Stimulated activated CD8-positive, alpha-beta memory T cell treated with anti-CD3 and anti-CD28 coated beads, Interleukin-4, amount 100 ng/mL, for 48 hours (primary cell): Measurements from ENCODE around the gene ZNRF1.

Source experiments
- DNase-seq: peaks from one replicate; pipeline ENCODE4 v3.0.0-alpha.2; 2020

ZNRF1 gene

DNA sequence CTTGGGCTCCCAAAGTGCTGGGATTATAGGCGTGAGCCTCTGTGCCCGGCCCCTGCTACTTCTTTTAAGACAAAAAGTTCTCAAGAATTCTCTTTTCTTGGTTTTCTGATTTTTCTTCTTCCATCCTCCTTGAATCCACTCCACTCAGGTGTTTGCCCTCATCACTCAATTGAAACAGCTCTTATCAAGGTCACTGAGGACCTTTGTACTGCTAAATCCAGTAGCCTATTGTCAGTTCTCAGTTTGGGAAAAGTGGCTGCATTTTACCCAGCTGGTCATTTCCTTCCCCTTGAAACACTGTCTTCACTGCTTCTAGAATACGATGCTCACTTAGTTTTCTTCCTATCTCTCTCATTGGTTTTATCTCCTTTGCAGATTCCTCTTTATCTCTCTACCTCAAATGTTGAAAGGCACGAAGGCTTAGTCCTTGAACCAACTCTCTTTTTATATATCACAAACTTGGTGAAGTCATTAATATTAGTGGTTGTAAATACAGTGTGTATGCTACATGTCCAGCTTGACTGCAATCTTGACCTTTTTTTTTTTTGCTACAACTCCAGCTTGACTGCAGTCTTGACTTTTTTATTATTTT, 29.8 kb downstream of the ZNRF1 start:
- DNase-seq, result no peak

DNA sequence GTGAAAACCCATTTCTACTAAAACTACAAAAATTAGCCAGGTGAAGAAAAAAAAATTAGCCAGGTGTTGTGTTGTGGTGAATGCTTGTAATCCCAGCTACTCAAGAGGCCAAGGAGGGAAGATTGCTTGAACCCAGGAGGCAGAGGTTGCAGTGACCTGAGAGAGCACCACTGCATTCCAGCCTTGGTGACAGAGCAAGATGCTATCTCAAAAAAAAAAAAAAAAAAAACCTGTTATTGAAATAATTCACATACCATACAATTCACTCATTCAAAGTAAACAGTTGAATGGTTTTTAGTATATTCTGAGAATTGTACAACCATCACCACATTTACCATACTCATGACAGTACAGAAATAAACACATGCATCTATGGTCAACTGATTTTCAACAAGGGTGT, 31.0 kb downstream of the ZNRF1 start:
- DNase-seq, result no peak

DNA sequence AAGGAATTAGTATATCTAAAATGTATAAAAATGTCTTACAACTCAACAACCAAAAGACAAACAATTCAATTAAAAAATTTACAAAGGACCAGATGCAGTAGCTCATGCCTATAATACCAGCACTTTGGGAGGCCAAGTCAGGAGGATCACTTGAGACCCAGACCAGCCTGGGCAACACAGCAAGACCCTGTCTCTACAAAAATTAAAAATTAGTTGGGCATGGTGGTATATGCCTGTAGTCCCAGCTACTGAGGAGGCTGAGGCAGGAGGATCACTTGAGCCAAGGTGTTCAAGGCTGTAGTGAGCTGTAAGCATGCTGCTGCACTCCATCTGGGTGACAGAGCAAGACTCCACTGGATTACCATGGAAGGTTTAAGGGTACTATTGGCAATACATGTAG, 33.8 kb downstream of the ZNRF1 start:
- no peak for DNase-seq

DNA sequence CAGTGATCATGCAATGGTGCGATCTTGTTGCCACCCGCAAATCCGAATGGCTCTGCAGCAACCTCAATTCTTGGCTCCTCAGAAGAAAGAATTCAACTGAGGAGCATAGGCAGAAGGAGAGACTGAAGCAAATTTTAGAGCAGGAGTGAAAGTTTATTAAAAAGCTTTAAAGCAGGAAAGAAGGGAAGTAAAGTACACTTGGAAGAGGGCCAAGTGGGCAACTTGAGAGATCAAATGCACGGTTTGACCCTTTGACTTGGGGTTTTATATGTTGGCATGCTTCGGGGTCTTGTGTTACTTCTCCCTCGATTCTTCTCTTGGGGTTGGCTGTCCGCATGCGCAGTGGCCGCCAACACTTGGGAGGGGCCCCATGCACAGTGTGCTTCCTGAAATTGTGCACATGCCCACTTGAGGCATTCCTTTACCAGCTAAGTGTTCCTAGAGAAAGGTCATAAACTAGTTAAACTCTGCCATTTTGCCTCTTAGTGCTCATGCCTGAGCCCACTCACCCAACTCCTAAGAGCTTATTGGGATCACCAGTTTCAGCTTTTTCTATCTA, 36.7 kb downstream of the ZNRF1 start:
- DNase-seq, result no peak

DNA sequence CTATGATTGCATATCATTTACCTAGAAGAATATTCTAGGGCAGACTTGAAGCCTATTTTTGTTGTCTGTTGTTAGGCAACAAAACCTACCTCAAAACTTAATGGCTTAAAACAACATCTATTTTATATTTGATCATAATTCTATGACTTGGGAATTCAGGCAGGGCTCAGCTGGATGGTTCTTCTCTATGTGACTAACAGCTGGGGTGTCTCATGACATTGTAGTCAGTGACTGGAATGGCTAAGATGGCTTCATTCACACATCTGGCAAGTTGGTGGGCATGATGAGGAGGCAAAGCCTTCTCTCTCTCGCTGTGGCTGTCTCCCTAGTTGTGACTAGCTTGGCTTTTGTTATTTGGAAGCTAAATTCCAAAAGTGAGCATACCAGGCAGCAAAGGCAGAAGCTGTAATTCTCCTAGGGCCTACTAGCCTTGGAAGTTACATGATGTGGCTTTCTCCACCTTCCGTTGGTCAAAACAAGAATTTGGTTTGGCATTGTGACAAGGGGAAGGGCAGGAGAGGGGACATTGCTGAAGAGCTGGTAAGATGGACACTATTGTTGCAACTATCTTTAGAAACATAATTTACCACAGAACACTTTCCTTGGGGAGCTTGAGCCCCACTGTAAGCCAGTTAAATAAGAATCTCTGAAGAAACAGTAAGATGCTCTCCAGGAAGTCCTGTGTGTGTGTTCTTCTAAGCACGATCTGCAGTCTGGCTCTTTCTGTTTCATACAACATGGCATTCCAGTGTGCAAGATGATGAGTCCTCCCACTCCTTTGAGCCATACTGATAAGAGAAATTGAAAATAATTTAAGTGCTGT, 39.4 kb downstream of the ZNRF1 start:
- no peak for DNase-seq

DNA sequence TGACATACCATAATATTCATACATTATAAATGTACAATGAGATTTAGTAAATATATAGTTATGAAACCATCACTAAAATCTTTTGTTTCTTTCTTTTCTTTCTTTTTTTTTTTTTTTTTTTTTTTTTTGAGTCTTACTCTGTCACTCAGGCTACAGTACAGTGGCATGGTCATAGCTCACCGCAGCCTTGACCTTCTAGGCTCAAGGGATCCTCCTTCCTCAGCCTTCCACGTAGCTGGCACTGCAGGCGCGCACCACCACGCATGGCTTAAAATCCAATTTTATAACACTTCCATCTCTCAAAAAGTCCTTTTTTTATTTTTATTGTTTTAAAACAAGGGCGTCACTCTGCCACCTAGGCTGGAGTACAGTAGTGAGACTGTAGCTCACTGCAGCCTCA, 41.1 kb downstream of the ZNRF1 start:
- no peak for DNase-seq

DNA sequence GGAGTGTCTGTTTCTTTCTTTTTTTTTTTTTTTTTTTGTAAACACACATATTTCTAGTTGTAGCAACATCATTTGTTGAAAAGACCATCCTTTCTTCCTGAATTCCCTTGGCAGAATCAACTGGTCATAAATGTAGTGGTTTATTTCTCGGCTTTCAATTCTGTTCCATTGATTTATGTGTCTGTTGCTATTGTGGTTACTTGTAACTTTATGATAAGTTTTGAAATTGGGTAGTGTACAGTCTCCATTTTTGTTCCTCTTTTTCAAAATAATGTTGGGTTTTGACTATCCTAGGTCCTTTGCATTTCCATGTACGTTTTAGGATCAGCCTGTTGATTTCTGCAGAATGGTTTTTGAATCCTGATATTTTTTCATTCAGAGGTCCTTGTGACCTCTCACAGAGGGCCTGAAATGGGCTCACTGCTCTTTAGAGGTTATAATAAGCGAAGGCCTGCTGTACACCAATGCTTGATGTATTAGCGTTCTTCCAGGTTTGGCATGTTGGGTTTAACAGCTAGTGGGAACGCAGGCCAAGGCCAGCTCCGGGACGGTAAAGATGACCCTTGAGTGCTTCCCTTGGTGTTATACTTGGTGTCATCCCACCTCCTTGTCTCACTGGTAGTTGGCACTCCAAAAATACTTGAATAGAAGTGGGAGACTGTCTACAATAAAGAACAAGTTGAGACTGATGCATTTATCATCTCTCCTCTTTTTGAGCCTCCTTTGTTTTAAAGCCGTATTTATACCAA, 43.8 kb downstream of the ZNRF1 start:
- no peak for DNase-seq

DNA sequence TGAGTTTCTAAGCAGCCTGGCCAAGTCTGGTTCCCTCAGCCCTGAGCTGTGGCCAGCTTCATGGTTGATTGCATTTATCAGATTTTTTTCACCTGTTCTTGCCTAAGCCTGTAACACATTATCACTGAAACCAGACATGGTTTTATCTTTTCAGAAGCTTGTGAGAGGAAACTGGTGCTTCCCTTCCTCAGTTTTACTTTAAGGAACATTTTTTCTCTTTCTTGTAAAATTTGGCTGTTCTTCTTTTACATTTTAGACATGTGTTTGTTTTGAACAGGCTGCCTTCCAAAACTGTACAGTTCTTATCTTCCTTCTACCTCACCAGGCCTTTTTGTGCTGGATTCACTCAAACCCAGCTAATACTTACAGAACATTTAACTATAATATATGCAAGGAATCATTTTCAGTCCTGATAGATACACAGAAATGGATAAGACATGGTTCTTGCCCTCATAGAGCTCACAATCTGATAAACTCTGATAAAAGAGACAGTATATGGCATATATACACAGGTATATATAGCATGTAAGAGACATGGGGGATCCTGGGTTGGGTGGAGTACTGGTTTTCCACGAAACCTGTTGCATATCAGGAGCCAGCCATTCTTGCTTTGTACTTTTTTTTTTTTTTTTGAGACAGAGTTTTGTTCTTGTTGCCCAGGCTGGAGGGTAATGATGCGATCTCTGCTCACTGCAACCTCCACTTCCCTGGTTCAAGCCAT, 44.5 kb downstream of the ZNRF1 start:
- no peak for DNase-seq

DNA sequence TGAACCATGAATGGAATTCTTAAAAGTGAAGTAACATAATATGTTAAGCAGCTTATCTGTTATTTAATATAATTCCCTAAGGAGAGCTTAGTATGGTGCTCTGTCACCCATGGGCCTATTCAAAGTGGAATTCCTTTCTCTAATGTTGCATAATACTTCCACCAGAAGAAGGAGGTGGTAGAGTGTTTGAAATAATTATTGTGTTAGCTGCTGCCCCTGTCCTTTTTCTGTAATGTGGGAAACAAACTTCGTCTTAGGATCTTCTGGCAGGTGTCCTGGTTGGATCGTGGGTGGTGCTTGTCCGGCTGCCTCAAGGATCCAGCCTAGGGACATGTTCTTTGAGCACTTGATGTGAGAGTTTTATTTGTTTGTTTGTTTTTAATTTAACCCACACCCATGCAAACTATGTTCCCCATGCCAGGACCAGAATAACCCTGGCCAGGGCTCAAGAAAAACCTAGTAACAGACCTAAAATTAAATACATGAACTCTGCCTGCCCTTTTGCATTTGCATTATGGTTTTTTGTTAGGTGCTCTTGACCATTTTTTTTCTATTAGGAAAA, 46.1 kb downstream of the ZNRF1 start:
- DNase-seq, result no peak

DNA sequence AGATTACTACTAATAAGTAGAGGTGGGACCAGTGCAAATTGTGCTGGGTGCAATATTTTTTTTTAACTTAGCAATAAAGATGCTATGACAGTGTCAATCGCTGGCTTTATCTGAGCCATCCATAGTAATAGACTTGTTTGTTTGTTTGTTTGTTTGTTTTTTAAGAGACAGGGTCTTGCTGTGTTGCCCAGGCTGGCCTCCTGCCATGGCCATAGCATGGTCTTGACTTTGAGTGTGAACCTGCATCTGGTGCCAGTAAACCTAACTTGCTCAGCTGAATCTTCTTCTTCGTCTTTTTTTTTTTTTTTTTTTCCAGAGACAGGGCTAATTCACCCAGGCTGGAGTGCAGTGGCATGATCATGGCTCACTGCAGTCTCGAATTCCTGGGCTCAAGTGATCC, 46.6 kb downstream of the ZNRF1 start:
- no peak for DNase-seq

DNA sequence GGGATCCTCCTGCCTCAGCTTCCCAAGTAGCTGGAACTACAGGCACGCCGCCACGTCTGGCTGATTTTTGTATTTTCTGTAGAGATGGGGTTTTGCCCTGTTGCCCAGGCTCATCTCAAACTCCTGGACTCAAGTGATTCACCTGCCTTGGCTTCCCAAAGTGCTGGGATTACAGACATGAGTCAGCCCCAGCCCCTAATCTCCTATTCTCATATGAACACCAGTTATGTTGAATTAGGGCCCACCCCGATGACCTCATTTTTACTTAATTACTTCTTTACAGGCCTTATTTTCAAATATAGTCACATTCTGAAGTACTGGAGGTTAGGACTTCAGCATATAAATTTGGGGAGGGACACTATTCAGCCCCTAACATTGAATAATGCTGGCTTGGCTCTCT, 49.2 kb downstream of the ZNRF1 start:
- no peak for DNase-seq

DNA sequence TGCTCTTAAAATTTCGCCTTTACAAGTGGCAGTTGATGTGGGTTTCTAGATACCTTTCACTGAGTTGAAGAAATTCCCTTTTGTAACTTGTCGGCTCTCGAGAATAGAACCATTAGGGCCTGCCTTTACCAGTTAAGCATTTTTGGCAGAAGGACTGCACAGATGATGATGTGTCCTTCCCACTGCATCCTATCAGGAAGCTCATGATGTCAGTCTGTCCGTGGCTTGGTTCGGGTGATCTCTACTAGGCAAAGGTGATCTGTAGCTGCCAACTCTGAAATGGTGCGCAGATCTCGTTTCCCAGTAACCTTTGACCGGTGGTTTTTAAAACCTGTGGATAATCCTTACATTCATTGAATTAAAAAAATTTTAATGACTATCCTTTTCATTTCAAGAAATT, 49.7 kb downstream of the ZNRF1 start:
- DNase-seq, result no peak

DNA sequence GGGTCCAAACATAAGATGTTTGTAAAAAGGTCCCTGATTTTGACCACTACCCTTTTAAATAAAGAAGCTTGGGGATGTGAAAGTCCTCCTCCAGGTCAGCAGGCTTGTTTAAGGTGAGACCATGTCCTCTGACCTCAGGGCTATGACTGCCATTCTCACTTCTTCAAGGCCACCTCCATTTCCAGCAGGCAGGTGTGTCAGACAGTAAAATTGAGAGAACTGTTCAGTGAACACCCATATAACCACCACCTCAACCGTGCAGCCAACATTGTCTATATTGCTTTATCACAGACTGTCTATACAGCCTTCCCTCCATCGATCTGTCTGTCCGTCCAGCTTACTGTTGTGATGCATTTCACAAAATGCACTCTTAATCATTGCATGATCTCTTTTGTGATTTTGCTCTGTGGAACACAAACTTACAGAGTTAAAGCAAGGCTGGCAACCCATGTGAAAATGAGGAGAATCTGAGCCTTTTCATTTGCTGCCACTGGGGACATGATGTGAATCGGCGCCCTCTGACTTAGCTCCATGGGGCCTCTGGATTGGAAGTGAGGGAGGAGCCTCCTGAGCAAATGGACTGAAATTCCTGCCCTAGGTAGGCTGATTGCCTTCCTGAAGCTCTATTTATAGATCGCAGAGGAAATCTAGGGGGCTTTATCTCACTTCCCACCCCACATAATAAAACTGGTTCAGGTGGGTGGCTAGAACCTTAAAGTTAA, 53.8 kb downstream of the ZNRF1 start:
- DNase-seq, result no peak

DNA sequence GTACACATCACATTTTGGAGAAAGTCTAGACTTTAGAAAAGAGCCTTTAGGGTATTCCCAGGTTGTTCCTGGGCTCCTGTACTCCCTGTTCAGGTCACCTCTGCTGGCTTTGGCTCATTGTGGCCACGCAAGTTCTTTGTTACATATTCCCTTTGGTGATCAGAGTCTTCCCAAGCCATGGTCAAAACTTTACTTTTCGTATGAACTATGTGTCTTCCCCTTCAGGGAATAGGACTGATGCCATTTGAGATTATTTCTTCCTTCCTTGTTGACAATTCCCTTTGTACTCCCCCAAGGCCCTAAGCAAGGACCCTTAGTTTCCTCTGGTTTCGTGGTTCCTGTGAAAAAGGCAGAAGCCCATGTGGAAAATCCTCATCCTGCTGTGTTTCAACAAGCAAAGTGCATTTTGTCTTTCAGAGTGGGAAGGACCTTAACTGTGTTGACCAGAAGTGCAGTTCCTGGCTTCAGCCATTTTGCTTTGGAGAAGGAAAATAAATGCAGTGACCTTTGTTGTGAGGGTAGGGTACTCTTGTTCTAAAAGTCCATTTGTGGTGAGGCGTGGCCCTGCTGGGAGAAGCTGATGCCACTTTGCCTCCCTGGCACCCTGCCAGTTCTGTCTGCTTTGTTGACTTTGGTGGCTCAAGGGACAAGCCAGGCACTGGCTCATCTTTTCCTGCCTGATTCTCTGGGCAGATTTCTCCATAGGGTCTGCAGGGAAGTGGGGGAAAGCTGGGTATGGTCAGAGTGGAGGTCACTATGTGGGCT, 55.1 kb downstream of the ZNRF1 start:
- DNase-seq, result no peak

DNA sequence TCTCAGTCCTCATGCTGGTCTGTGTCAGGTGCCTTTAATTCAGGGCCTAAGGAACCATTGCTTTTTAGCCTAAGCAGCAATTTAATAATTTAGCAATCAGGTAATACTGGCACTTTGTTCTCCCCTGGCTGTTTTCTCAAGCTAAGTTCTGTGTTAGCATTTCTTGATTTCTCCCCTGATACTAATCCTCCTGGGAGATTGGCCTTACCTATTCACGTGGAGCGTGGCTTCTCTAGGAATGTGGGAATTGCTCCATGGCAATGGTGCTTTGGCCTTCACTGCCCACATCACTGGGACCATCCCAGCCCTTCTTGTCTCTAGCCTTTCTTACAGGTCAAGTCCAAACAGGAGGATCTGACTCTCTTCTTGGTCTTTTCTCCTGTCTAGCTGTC, 55.7 kb downstream of the ZNRF1 start:
- DNase-seq, result no peak

DNA sequence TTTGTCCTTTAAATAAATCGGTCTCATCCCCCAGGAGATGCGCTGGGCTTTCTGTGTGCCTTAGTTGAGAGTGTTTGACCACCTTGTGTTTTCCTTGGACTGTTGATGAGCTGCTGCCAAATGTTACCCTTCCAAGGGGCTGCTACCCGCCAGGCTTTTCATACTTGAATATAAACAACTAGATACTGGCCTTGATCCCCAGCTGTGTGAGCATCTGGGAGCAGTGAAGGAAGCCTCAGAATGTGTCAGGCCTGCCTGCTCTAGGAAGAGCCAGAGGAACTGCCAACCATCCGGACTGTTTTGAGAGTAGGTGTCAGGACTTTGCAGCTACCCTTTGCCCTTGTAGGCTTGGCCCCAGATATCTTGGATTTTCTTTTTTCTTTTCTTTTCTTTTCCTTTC, 60.0 kb downstream of the ZNRF1 start:
- no peak for DNase-seq

DNA sequence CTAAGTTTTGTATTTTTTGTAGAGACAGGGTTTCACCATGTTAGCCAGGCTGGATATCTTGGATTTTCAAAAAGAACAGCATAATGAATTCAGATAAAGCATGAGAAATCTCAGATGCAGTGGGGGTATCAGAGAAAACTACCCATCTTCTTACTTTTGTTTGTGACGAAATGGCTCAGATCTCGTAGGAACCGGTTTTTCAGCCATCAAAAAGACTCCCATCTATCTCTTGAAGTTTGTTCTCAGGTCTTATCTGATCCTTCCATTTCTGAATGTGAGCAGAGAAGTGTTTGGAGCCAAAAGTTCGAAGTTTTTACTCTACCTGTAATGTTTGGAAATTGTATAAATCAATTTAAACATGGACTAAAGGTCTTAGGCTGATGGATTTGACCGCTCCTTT, 60.6 kb downstream of the ZNRF1 start:
- no peak for DNase-seq

DNA sequence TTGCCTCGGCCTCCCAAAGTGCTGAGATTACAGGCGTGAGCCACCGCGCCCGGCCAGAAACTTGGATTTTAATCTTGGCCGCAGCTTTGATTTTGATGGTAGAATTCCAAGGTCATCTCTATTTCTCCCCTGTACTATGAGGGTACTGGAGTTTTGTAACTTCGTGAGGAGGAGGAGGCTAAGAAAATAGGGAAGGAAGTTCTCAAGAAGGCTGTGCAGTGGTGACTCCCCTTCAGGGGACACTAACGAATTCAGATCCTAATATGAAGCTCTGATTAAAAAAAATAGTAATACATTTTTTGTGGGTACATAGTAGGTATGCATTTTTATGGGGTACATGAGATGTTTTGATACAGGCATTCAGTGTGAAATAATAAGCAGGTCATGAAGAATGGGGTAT, 61.9 kb downstream of the ZNRF1 start:
- no peak for DNase-seq

DNA sequence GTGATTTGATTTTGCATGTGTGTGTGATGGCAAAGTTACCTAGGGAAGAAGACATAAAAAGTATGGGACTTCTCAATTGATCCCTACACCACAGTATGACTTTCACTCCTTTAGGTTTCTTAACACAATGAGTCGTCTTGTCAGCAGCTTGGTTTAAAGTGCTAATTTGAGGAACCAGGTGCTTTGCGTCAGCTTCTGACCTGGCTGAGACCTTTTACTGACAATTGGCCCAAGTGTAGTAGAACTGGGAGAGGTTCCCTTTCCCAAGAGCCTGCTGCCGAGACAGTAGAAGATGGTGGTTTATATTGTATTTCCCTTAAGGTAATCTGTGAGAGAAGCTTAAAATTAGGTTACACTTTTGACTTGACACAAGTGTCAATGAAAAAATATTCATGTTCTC, 62.8 kb downstream of the ZNRF1 start:
- no peak for DNase-seq

DNA sequence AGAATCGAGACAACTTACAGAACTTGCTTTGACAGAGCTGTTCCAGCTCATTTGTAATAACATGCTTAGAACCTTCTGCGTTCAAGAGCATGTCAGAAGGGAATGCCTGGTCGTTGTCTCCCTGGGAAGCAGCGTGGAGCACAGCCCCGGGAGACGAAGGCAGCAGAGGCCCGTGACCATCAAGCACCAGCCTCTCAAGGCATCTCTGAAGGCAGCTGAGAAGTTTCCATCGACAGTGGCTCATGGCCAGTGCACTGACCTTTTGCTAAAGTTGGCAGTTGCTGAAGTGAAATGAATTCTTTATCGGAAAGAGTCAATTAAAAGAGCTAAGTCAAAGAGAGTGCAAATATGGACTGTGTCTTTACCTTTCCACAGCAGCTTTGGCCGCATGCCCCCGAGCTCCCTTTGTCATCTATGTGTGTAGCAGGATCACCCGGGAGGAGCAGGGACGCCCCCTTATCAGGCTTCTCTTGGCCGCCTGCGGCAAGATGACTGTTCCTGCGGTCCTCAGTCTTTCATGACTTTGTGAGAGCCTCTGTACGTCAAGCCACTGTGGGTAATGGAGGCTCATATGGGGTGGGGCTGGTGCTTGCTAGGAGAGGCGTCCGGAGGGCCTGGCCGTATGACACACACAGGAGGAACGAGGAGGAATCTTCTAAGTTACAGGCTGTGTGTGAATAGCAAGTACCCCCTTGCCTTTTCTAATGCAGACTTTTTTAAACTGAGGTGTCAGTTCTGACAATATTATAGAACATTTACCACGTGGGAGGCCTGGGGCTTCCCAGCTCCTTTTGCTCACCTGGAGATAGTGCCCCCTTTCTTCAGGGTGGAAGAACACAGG, 63.5 kb downstream of the ZNRF1 start:
- DNase-seq, result no peak
